ENCODE data around the gene FUBP3. TPM values are rescaled to one million over a fixed set of nuclear protein-coding genes. Genes with fewer than 3 reads are reported as not detected.

FUBP3 gene
- total and polyA plus RNA-seq, 3 donors from 2014 or later = 59.4 to 88.7 (median 85.3) TPM

DNA sequence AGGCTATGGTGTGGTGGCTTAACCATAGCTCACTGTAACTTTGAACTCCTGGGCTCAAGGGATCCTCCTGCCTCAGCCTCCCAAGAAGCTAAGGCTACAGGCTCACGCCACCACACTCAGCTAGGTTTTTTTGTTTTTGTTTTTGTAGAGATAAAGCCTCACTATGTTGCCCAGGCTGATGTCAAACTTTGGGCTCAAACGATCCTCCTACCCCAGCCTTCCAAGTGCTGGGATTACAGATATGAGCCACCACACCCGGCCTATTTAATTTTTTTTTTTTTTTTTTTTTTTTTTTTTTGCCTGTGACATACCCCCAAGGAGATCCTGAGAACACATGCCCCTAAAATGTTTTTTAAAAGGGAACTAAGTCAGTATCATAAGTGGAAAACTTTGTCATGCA lies 10.4 kb downstream of the FUBP3 start:
- Histone ChIP-seq H3K27ac (peak overlapping the region in 1 of 2 donors; percentile 68), H3K27me3 (no peaks in the 10 kb centered on the region), H3K36me3 (ENCODE audit: low read depth, missing control alignments) (no peaks in the 10 kb centered on the region), H3K4me1 (peaks cover 33% of the 10 kb centered on the region), H3K4me3 (no peak overlapping the region), H3K9me3 (no peaks in the 10 kb centered on the region)
- DNase-seq = no peak
- intact Hi-C loops (cut with DNase I; ENCODE audit: low total_unique reads) = no loop called here
- no peak for TF ChIP-seq CTCF (IDR thresholded peaks at IDR 0.05)
- TF ChIP-seq POLR2A (IDR thresholded peaks at IDR 0.05) = no peak
- WGBS, 2 donors = 53 to 59% methylated on average over 3 of the region's 3 CpGs

DNA sequence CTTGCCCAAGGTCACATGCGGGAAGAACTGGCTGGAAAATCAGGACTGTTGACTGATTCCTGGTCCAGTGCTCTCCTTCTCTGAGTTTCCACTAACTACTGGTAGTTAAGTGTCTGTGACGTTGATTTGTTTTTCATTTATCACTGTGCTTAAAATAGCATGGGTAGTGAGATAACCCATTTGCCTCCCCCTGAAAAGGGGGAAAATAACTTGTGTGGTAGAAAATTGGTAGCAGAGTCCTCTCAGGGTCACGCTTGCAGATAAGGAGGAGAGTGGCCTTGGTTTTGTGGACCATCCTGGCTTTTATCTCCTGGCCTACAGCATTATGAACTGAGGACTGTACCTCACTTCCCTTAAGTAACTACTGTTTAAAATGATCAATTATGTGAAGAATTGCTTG lies 10.9 kb downstream of the FUBP3 start:
- H3K9me3 ChIP-seq = no peaks in the 10 kb centered on the region
- no peak for TF ChIP-seq CTCF (IDR thresholded peaks at IDR 0.05)
- H3K27me3 ChIP-seq = no peaks in the 10 kb centered on the region
- H3K4me1 ChIP-seq = peaks cover 31% of the 10 kb centered on the region
- WGBS, 2 donors = 48 to 52% methylated on average over 3 of the region's 3 CpGs
- H3K27ac ChIP-seq = peak overlapping the region; percentile 25 to 68
- no peak overlapping the region for H3K4me3 ChIP-seq
- no peaks in the 10 kb centered on the region for H3K36me3 ChIP-seq (ENCODE audit: low read depth, missing control alignments)
- DNase-seq = no peak
- intact Hi-C loops (cut with DNase I; ENCODE audit: low total_unique reads) = no loop called here

DNA sequence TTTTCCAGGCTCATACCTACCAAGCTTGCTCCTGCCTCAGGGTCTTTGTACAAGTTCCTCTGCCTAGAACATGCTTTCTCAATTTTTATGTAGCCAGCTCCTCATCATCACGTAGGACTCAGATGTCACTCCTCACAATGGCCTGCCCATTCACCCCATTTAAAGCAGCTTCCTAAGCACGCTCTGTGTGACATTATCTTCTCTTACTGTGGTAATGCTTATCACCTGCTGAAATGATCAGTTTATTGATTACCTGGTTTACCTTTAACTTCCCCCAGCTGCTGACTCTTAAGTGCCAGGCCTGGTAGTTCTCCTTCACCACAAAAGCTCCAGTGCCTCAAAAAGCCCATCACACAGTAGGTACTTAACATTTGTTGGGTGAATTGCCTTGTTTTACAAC lies 13.6 kb downstream of the FUBP3 start:
- intact Hi-C loops (cut with DNase I; ENCODE audit: low total_unique reads) = no loop called here
- no peak for DNase-seq
- Histone ChIP-seq H3K27me3 (no peaks in the 10 kb centered on the region), H3K27ac (no peak overlapping the region), H3K9me3 (no peaks in the 10 kb centered on the region), H3K36me3 (ENCODE audit: low read depth, missing control alignments) (no peaks in the 10 kb centered on the region), H3K4me1 (peaks cover 27% of the 10 kb centered on the region), H3K4me3 (no peak overlapping the region)
- 82 to 83% methylated on average over 2 of the region's 2 CpGs for WGBS, 2 donors
- TF ChIP-seq POLR2A (IDR thresholded peaks at IDR 0.05) = no peak
- TF ChIP-seq CTCF (IDR thresholded peaks at IDR 0.05) = no peak

- DNase-seq = no peak
- no peak for TF ChIP-seq POLR2A (IDR thresholded peaks at IDR 0.05)
- no peak for TF ChIP-seq CTCF (IDR thresholded peaks at IDR 0.05)
- Histone ChIP-seq H3K4me1 (peaks cover 11% of the 10 kb centered on the region), H3K4me3 (no peak overlapping the region), H3K9me3 (no peaks in the 10 kb centered on the region), H3K27me3 (no peaks in the 10 kb centered on the region), H3K27ac (no peak overlapping the region), H3K36me3 (ENCODE audit: low read depth, missing control alignments) (no peaks in the 10 kb centered on the region)
- intact Hi-C loops (cut with DNase I; ENCODE audit: low total_unique reads) = no loop called here
- 76 to 87% methylated on average over 4 of the region's 4 CpGs for WGBS, 2 donors
Observed at GRCh38 chr9:130597228-130597627, 17.9 kb downstream of the FUBP3 start.

- Histone ChIP-seq H3K9me3 (no peaks in the 10 kb centered on the region), H3K36me3 (ENCODE audit: low read depth, missing control alignments) (no peaks in the 10 kb centered on the region), H3K4me3 (no peak overlapping the region), H3K27me3 (no peaks in the 10 kb centered on the region), H3K27ac (no peak overlapping the region), H3K4me1 (peaks cover 11% of the 10 kb centered on the region)
- TF ChIP-seq CTCF (IDR thresholded peaks at IDR 0.05) = no peak
- TF ChIP-seq POLR2A (IDR thresholded peaks at IDR 0.05) = no peak
- no peak for DNase-seq
- intact Hi-C loops (cut with DNase I; ENCODE audit: low total_unique reads) = no loop called here
- 93 to 96% methylated on average over 5 of the region's 5 CpGs for WGBS, 2 donors
Observed at GRCh38 chr9:130598188-130598587, 18.8 kb downstream of the FUBP3 start.
